MG63 (cell line): ENCODE results near the gene PSMB2. TPM values are rescaled to one million over a fixed set of nuclear protein-coding genes. Genes with fewer than 3 reads are reported as not detected.

ENCODE experiments used
- DNase-seq: peaks from one replicate; pipeline ENCODE4 v3.0.0-alpha.2; 2020
- H3K27me3 ChIP-seq: fragments of 250-450 bp; sonication (Bioruptor Pico); 2 replicates; pipeline ENCODE4 v1.5.1; 2020; ENCODE audit warnings: mild to moderate bottlenecking, moderate library complexity
- H3K36me3 ChIP-seq: fragments of 250-450 bp; sonication (Bioruptor Pico); 2 replicates; pipeline ENCODE4 v1.5.1; 2020; ENCODE audit warnings: mild to moderate bottlenecking, moderate library complexity
- H3K4me3 ChIP-seq: fragments of 250-450 bp; sonication (Bioruptor Pico); 2 replicates; pipeline ENCODE4 v1.5.1; 2020; ENCODE audit warnings: mild to moderate bottlenecking, moderate library complexity
- H3K9me3 ChIP-seq: fragments of 250-450 bp; sonication (Bioruptor Pico); 2 replicates; pipeline ENCODE4 v1.5.1; 2020; ENCODE audit warnings: mild to moderate bottlenecking, moderate library complexity
- total RNA-seq: library from RNA; depleted of rRNA; stranded (reverse); fragments of >200 nt; shearing (Covaris generic); gene quantifications from 2 replicates; pipeline ENCODE4 v1.2.3, GENCODE V29; 2014; ENCODE audit warnings: low replicate concordance

Gene PSMB2
- total RNA-seq, 1 experiment from 2014 or later: 114 TPM

DNA sequence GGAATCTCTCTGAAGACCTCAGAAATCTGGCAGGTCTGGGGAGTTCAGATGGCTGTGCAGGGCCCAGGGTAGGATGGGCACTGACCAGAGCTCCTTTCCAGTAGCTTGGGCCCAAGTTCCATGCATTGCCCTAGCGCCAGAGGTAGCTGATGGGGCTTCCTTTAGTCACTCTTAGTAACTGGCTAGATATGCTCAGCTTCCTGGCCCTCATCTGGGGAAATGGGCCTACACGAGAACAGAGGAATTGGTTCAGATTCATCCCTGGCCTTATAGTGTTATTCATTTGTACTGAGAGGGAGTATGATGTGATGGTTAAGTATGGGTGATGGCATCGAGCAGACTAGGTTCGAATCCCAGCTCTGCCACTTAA lies 15.5 kb upstream of the PSMB2 start:
- H3K36me3 ChIP-seq: no peaks in the 10 kb centered on the region
- H3K27me3 ChIP-seq: no peaks in the 10 kb centered on the region
- H3K4me3 ChIP-seq: no peak overlapping the region
- H3K9me3 ChIP-seq: no peaks in the 10 kb centered on the region
- DNase-seq: no peak

DNA sequence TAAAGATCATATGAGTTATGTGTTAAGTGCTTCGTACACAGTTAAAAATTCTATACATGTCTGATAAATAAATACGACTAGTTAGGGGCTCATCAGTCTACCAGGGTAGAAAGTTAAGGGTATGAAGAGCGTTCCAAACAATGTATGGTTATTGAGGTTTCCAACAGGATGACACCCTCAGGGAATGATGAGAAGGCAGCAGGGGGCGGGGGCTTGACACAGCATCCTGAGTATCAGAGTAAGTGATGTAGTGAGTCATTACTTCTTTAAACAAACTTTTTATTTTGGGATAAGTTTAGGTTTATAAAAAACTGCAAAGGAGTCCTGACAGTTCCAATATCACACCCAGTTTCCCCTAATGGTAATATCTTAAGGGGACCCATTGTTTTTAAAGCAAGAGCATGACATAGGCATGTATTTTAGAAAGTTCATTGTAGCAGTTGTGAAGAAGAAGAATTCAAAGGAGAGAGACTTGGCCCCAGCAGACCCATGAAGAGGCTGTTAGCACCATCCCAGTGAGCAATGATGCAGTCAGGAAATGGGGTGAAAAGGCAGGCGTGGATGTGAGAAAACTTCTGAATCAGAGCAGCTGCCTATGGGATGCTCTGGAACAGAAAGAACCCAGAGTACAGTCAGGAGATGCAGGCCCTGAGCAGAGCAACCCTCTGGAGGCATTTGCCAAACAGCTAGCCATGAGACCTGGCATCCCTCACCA lies 15.0 kb upstream of the PSMB2 start:
- no peaks in the 10 kb centered on the region for H3K27me3 ChIP-seq
- H3K9me3 ChIP-seq: no peaks in the 10 kb centered on the region
- H3K36me3 ChIP-seq: no peaks in the 10 kb centered on the region
- peak; percentile 72 for DNase-seq
- H3K4me3 ChIP-seq: no peak overlapping the region

DNA sequence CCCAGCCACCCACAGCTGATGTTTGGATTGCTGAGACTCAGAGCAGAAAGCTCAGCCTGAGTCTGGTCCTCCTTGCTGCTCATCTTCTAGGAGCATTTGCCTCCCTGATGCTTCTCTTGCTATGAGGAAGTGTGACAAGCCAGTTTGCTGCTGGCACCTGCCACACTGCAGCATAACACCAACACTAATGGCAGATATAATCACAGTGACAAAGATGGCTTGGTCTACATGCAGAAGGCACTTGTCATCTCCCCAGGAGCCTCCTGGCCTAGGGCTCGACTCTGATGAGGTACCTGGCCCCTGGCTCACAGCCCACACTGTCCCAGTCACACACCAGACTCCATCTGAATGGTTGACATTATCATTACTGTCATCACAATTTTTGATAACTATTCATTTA lies 13.9 kb upstream of the PSMB2 start:
- DNase-seq: no peak
- Histone ChIP-seq H3K27me3 (no peaks in the 10 kb centered on the region), H3K4me3 (no peak overlapping the region), H3K9me3 (no peaks in the 10 kb centered on the region), H3K36me3 (no peaks in the 10 kb centered on the region)

DNA sequence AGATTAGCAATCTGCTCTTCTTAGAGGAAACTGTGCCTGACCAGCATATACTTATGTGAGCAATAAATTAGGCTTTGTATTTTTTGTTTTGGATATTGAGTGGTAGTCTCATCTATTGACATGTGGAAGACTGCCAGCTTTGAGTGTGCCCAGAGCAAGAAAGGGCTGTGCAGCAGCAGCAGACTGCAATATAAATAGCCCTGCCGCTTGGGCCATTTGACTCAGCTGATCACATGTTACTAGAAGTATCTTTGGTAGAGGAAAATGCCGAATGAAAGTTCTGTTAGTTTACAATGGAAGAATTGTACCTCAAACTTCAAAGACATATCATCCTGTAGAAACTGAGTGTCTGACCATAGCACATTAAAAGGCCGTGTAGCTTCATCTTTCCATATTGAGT lies 9.1 kb upstream of the PSMB2 start:
- Histone ChIP-seq H3K27me3 (peaks cover 6% of the 10 kb centered on the region; the same call in 1 of the 2 replicates), H3K4me3 (no peak overlapping the region), H3K9me3 (no peaks in the 10 kb centered on the region), H3K36me3 (no peaks in the 10 kb centered on the region)
- no peak for DNase-seq

DNA sequence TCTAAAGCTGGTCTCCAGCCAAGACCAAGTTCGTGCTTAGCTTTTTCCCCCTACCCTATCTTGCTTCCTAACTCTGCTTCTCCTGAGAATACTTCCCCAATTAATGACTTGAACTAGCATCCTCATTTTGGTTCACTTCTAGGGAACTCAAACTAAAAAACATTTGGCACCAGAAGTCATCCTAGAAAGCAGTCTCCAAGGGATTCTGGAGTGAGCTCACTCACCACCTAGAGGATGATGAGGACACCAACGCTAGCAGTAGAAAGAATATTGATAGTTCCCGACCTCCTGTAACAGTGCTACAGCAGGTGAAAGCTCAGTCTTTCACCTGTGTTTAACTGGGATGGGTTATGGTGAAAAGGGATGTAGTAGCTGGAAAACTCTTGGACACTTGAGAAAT lies 4.7 kb upstream of the PSMB2 start:
- Histone ChIP-seq H3K4me3 (no peak overlapping the region), H3K36me3 (no peaks in the 10 kb centered on the region; the same call in 1 of the 2 replicates), H3K9me3 (no peaks in the 10 kb centered on the region), H3K27me3 (peaks cover 6% of the 10 kb centered on the region; the same call in 1 of the 2 replicates)
- DNase-seq: peak; percentile 1

DNA sequence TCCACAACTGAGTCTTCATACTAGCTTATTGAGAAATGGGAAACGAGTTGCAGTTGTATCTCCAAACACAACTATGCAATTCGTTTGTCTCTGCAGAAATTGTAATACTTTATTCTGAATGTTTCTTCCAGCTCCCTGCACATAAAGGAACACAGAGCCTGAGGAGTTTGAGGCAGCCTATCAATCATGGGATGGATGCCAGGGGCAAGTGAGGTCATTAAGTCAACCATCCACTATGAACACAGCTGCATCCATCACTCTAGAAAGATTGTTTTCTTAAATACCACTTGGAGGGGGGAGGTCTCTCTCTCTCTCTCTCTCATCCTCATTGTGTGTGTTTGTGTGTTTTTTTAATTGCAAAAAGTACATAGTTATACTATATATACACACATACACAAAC lies 2.9 kb upstream of the PSMB2 start:
- DNase-seq: peak; percentile 8
- Histone ChIP-seq H3K27me3 (peaks cover 6% of the 10 kb centered on the region; the same call in 1 of the 2 replicates), H3K4me3 (no peak overlapping the region), H3K9me3 (no peaks in the 10 kb centered on the region), H3K36me3 (peaks cover 9% of the 10 kb centered on the region)

DNA sequence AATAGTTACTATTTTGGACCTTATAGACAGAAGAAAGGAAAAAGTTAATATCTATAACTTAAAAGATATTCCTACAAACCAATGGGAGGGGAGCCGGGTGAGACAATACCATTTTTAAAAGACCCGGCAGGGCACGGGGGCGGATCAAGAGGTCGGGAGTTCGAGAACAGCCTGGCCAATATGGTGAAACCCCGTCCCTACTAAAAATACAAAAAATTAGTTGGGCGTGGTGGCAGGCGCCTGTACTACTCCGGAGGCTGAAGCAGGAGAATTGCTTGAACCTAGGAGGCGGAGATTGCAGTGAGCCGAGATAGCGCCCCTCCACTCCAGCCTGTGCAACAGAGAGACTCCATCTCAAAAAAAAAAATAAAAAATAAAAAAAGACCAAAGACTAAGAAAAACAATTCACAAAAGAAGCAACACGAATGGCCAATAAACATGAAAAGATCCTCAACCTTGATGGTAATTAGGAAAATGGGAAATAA lies 1.2 kb upstream of the PSMB2 start:
- H3K27me3 ChIP-seq: peaks cover 6% of the 10 kb centered on the region; the same call in 1 of the 2 replicates
- H3K9me3 ChIP-seq: no peaks in the 10 kb centered on the region
- DNase-seq: peak; percentile 29
- peaks cover 18% of the 10 kb centered on the region for H3K36me3 ChIP-seq
- peak overlapping the region; percentile 96 for H3K4me3 ChIP-seq

DNA sequence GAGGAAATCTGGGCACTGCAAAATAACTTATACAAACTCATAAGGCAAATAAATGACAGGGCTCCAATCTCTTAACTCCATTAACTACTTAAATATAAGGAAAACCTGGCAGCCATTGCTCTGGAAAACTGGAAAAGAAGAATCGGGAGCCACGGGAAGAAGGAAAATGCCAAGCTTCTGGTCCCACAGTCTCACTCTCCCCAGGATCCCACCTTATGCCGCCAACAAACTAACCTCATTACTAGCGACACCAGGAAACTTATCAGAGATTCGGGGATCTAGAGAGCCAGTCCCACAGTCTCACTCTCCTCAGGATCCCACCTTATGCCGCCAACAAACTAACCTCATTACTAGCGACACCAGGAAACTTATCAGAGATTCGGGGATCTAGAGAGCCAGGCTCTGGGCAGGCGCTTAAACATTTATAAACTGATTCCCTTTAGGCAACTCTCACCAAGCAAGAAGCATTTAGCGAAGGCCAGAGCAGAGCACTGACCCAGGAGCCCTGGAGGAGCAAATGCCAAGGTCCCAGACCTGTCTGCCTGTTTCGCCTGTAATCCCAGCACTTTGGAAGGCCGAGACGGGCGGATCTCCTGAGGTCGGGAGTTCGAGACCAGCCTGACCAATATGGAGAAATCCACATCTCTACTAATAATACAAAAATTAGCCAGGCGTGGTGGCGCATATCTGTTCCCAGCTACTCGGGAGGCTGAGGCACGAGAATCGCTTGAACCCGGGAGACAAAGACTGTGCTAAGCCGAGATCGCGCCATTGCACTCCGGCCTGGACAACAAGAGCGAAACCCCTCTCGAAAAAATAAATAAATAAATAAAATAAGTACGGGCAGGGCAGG lies 720 bp downstream of the PSMB2 start:
- H3K27me3 ChIP-seq: peaks cover under 1% of the 10 kb centered on the region; the same call in 1 of the 2 replicates
- peak overlapping the region; percentile 96 for H3K4me3 ChIP-seq
- H3K9me3 ChIP-seq: no peaks in the 10 kb centered on the region
- peak; percentile 2 for DNase-seq
- peaks cover 32% of the 10 kb centered on the region for H3K36me3 ChIP-seq

DNA sequence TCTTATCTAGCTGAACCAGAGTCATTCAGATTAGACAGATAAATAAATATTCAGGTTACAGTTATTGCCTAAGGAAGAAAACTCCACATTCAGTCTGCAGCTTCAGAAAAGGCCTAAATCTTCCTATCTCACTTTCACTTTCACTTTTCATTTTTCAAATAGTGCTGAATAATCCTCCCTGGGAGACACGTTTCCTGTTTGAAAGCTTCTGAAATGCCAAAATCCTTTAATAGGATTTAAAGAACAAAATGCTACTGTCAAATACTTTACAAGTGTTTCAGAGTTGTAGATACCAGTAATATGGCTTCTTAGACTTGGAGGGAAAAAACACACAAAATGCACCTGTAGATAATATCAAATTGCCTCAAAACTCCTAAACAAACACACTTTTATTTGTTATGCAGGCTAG lies 3.9 kb downstream of the PSMB2 start:
- H3K9me3 ChIP-seq: no peaks in the 10 kb centered on the region
- no peak for DNase-seq
- H3K27me3 ChIP-seq: no peaks in the 10 kb centered on the region
- peaks cover 62% of the 10 kb centered on the region for H3K36me3 ChIP-seq
- peak overlapping the region; percentile 50 for H3K4me3 ChIP-seq

DNA sequence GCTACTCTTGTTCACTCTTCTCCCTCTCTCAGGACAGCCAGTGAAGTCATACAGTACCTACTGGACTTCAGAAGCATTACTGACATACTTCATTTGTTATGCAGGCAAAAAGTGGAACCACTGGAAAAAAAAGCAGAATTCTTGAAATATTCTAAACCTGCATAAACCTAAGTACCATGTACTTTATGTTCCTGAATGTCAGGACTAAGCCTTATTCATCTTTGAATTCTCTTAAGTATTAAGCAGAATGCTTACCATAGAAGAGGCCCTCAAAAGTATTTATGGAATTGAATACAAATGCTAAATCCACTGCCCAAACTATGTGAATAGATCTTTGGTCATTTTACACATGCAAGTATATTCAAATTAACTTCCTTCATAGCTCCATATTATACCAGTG lies 7.8 kb downstream of the PSMB2 start:
- H3K4me3 ChIP-seq: no peak overlapping the region
- no peaks in the 10 kb centered on the region for H3K27me3 ChIP-seq
- H3K9me3 ChIP-seq: no peaks in the 10 kb centered on the region
- peaks cover 84% of the 10 kb centered on the region for H3K36me3 ChIP-seq
- DNase-seq: no peak

DNA sequence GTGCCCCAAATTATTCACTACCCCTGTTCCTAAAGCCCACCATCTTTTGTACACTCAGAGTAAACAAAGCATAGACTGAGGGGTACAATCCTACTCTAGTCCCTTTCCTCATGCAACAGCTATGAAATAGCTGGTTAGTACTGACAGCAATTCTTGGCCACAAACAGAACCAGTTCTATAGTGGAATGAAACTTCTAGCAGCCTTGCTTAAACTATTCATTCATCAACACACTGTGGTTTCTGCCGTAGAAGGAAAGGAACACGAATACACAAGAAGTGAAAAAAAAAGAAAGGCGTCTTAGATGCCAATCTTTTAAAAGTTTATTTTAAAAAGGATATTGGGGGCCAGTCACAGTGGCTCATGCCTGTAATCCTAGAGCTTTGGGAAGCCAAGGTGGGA lies 9.9 kb downstream of the PSMB2 start:
- H3K4me3 ChIP-seq: no peak overlapping the region
- DNase-seq: no peak
- peaks cover 82% of the 10 kb centered on the region for H3K36me3 ChIP-seq
- no peaks in the 10 kb centered on the region for H3K9me3 ChIP-seq
- H3K27me3 ChIP-seq: no peaks in the 10 kb centered on the region

DNA sequence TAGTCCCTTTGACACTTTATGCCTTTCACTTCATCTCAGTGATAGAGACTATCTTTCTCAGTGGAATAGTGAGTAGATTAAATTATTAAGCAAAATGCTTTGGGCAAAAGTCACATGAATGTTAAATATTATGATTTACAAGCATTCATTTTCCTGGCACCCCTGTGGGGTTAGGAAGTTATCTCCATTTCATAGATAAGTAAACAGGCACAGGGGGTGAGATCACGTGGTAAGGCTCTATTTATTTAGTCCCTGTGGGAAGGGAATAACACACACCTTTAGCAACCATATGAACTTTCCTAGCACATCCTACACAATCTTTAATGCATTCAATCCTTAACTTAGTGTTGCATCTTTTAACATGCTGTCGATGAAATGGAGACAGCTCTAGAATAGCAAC lies 12.3 kb downstream of the PSMB2 start:
- no peak for DNase-seq
- no peaks in the 10 kb centered on the region for H3K9me3 ChIP-seq
- peaks cover 75% of the 10 kb centered on the region for H3K36me3 ChIP-seq
- no peaks in the 10 kb centered on the region for H3K27me3 ChIP-seq
- H3K4me3 ChIP-seq: no peak overlapping the region

DNA sequence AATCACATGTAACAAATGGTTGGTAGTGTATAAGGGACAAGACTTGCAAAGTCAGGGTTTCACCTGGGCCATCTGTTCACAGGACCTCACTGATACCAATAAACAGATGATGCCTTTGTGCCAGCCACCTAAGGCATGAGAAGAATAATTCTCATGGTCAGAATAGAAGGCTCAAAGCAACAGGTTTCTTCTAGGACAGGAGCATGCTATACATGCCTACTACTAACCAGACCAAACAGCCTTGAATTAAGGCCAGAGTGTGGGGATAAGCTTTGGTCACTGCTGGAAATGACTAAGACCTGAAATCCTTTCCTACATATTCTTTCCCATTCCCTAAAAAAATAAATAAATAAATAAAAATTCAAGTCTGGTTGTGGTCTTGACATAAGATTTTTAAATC lies 17.5 kb downstream of the PSMB2 start:
- Histone ChIP-seq H3K9me3 (no peaks in the 10 kb centered on the region), H3K27me3 (no peaks in the 10 kb centered on the region), H3K36me3 (peaks cover 65% of the 10 kb centered on the region), H3K4me3 (no peak overlapping the region)
- DNase-seq: no peak

DNA sequence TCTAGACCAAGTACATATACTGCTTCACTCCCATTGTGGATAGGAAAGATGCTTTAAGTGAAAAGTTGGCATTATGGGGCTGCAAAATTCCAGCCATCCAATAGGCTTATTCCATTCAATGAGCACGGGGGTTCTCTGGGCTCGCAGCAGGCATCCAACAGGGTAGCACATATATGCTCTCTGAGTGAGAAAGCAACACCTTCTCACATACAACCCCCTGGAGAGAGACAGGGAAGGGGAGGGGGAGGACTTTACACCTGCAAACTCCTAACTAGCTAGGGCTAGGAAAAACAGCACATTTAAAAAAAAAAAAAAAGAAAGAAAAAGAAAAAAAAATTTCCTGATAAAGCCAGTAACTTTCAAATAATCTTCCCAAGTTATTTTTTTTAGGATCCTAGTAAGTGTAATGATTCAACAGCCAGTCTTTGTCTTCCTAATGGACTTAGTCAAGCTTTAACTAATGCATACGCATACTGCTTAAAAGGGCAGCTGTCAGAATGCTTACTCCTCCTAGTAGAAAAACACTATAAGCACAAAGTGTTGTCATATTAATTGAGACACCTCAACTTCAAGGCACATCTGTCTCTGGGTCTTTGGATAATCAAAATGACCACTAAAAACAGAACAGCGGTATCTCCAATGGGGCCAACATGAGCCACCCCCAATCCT lies 18.7 kb downstream of the PSMB2 start:
- Histone ChIP-seq H3K36me3 (peaks cover 72% of the 10 kb centered on the region), H3K4me3 (no peak overlapping the region), H3K27me3 (no peaks in the 10 kb centered on the region), H3K9me3 (no peaks in the 10 kb centered on the region)
- no peak for DNase-seq

DNA sequence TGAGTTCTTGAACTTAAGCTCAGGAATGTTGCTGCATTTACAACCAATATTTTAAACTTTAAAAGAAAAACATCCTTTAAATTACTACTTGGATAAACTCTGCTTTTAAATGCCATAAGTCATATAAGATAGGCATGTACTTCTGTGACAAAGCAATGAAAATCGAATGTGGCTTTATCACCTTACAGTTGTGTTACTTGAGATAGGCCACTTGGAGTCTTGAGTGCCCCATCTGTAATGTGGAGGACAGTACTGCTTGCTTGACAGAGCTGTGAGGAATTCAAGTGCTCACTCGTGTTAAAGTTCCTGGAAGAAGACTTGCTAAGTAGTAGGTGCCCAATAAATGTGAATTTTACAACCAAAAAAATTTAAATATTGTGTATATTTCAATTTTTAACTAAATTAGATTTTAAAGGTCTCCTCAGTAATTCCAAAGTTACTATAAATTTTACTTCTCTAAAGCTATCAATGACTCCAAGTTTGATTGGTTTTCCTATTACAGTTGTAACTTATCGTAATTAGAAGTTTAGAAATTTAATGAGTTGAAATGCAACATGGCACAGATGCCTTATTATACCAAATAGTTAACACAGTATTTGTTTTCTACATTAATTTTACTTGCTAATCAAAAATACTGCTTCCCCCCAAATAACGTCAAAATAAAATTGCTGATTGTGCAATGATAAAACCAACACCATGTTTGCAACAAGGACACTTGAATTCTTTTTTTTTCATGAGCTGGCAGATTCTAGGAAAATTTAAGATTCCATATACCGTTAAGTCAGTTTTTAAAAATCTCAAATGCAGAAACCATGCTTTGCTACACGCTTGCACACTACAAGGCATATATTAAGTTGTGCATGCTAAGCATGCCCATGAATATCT lies 21.8 kb downstream of the PSMB2 start:
- peaks cover 76% of the 10 kb centered on the region for H3K36me3 ChIP-seq
- no peaks in the 10 kb centered on the region for H3K9me3 ChIP-seq
- H3K27me3 ChIP-seq: no peaks in the 10 kb centered on the region
- no peak overlapping the region for H3K4me3 ChIP-seq
- no peak for DNase-seq

DNA sequence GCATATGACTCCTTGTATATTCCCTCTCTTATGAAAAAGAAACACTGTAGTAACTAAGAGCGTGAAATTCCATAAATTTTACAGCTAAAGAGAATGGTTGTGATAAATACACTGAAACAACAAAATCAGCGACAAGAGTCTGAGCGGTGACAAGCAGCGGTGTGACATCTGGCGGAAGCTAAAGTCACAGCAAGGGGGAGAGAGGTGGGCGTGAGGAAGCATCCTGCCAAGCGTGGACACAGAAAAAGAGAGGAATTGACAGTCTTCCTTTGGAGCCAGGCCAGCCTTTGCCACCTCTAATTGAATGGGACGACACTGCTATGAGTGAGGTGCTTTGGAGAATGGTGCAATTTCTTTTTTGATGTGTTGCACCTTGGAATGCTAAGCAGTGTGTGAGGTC lies 25.9 kb downstream of the PSMB2 start:
- H3K4me3 ChIP-seq: no peak overlapping the region
- H3K27me3 ChIP-seq: no peaks in the 10 kb centered on the region
- DNase-seq: no peak
- peaks cover 74% of the 10 kb centered on the region for H3K36me3 ChIP-seq
- H3K9me3 ChIP-seq: no peaks in the 10 kb centered on the region
